DOHH2 (cell line): Measurements from ENCODE around the gene SS18L1.
"Not testable (repeated sequence)": the region's sequence is repeated elsewhere in the genome, so short reads cannot be mapped to it uniquely, and the experiment has no call there.

Experiments
- CTCF ChIP-seq: fragments of 200-600 bp; sonication (generic); IDR thresholded peaks from one replicate; pipeline ENCODE4 v1.5.1; 2014; ENCODE audit warnings: antibody characterized with exemption, mild to moderate bottlenecking, low read depth, low read length; ENCODE audit not compliant: poor library complexity, severe bottlenecking
- EZH2phosphoT487 ChIP-seq: fragments of 200-600 bp; sonication (generic); IDR thresholded peaks from 2 replicates; pipeline ENCODE4 v1.6.1; 2017; ENCODE audit warnings: borderline replicate concordance, mild to moderate bottlenecking, antibody characterized with exemption, low read length, moderate library complexity, mixed read lengths

- not testable (repeated sequence) for TF ChIP-seq CTCF, EZH2phosphoT487
These were observed 4.8 kb downstream of the SS18L1 start for GRCh38 chr20:62148383-62148782.
